Measurements from ENCODE around the gene SH3YL1.

The SH3YL1 gene

GRCh38 chr2:263774-264492 is at the start of gene SH3YL1:
Gene SH3YL1, minus strand, starts transcription at chr2:264032. Its CDS starts 48 bp downstream, at chr2:263984.
- H3K36me3 Mint-ChIP-seq (ENCODE audit: insufficient read depth): peaks cover 14% of the 10 kb centered on the region
- H3K4me3 Mint-ChIP-seq: peak within 1 kb of the TSS; percentile 93
- H3K27ac Mint-ChIP-seq (ENCODE audit: low read depth): peak within 1 kb of the TSS; percentile 92
- peak; percentile 34 to 41 for DNase-seq (ENCODE audit: low spot score in 2 of 2)
- ATAC-seq (replicated peaks; ENCODE audit: extremely low read depth, poor library complexity, severe bottlenecking): peak; percentile 29
- peaks cover 30% of the 10 kb centered on the region for H3K4me1 Mint-ChIP-seq
- no peaks in the 10 kb centered on the region for H3K27me3 Mint-ChIP-seq
- H3K9me3 Mint-ChIP-seq: no peaks in the 10 kb centered on the region

- no peaks in the 10 kb centered on the region for H3K36me3 Mint-ChIP-seq (ENCODE audit: insufficient read depth)
- no peaks in the 10 kb centered on the region for H3K27me3 Mint-ChIP-seq
- ATAC-seq (replicated peaks; ENCODE audit: extremely low read depth, poor library complexity, severe bottlenecking) (no peak), DNase-seq (ENCODE audit: low spot score in 2 of 2) (no peak)
- H3K27ac Mint-ChIP-seq (ENCODE audit: low read depth): no peak overlapping the region
- H3K4me1 Mint-ChIP-seq: no peaks in the 10 kb centered on the region
- no peaks in the 10 kb centered on the region for H3K9me3 Mint-ChIP-seq
- no peak overlapping the region for H3K4me3 Mint-ChIP-seq
Measured at GRCh38 chr2:310994-311393, 47.2 kb upstream of the SH3YL1 start.

GRCh38 chr2:309954-310510 is 46.2 kb upstream of the SH3YL1 start:
- Mint-ChIP-seq H3K9me3 (no peaks in the 10 kb centered on the region), H3K27me3 (no peaks in the 10 kb centered on the region), H3K36me3 (ENCODE audit: insufficient read depth) (no peaks in the 10 kb centered on the region), H3K4me1 (no peaks in the 10 kb centered on the region), H3K4me3 (no peak overlapping the region), H3K27ac (ENCODE audit: low read depth) (no peak overlapping the region)
- DNase-seq (ENCODE audit: low spot score in 2 of 2) (no peak), ATAC-seq (replicated peaks; ENCODE audit: extremely low read depth, poor library complexity, severe bottlenecking) (no peak)

- DNase-seq (ENCODE audit: low spot score in 2 of 2): no peak
- H3K27ac Mint-ChIP-seq (ENCODE audit: low read depth): no peak overlapping the region
- no peak for ATAC-seq (replicated peaks; ENCODE audit: extremely low read depth, poor library complexity, severe bottlenecking)
Measured at GRCh38 chr2:309148-309953, 45.5 kb upstream of the SH3YL1 start.

GRCh38 chr2:305366-305765 is 41.5 kb upstream of the SH3YL1 start:
- H3K27me3 Mint-ChIP-seq: no peaks in the 10 kb centered on the region
- ATAC-seq (replicated peaks; ENCODE audit: extremely low read depth, poor library complexity, severe bottlenecking): no peak

More at GRCh38 chr2:309148-309953, 45.5 kb upstream of the SH3YL1 start:
- Mint-ChIP-seq H3K9me3 (no peaks in the 10 kb centered on the region), H3K4me3 (no peak overlapping the region), H3K36me3 (ENCODE audit: insufficient read depth) (no peaks in the 10 kb centered on the region), H3K27me3 (no peaks in the 10 kb centered on the region), H3K4me1 (no peaks in the 10 kb centered on the region)

GRCh38 chr2:296354-296753 is 32.5 kb upstream of the SH3YL1 start:
- Mint-ChIP-seq H3K27ac (ENCODE audit: low read depth) (no peak overlapping the region), H3K4me1 (no peaks in the 10 kb centered on the region), H3K36me3 (ENCODE audit: insufficient read depth) (no peaks in the 10 kb centered on the region), H3K4me3 (no peak overlapping the region), H3K27me3 (peaks cover 47% of the 10 kb centered on the region), H3K9me3 (no peaks in the 10 kb centered on the region)
- no peak for DNase-seq (ENCODE audit: low spot score in 2 of 2)
- no peak for ATAC-seq (replicated peaks; ENCODE audit: extremely low read depth, poor library complexity, severe bottlenecking)

More at GRCh38 chr2:305366-305765, 41.5 kb upstream of the SH3YL1 start:
- no peak overlapping the region for H3K4me3 Mint-ChIP-seq
- H3K27ac Mint-ChIP-seq (ENCODE audit: low read depth): no peak overlapping the region
- no peak for DNase-seq (ENCODE audit: low spot score in 2 of 2)
- no peaks in the 10 kb centered on the region for H3K9me3 Mint-ChIP-seq
- H3K36me3 Mint-ChIP-seq (ENCODE audit: insufficient read depth): no peaks in the 10 kb centered on the region
- no peaks in the 10 kb centered on the region for H3K4me1 Mint-ChIP-seq

GRCh38 chr2:295090-295489 is 31.3 kb upstream of the SH3YL1 start:
- DNase-seq (ENCODE audit: low spot score in 2 of 2): no peak
- Mint-ChIP-seq H3K9me3 (no peaks in the 10 kb centered on the region), H3K27me3 (peaks cover 55% of the 10 kb centered on the region), H3K4me1 (no peaks in the 10 kb centered on the region), H3K4me3 (no peak overlapping the region), H3K27ac (ENCODE audit: low read depth) (no peak overlapping the region), H3K36me3 (ENCODE audit: insufficient read depth) (no peaks in the 10 kb centered on the region)
- ATAC-seq (replicated peaks; ENCODE audit: extremely low read depth, poor library complexity, severe bottlenecking): no peak

GRCh38 chr2:290090-290722 is 26.4 kb upstream of the SH3YL1 start:
- H3K4me1 Mint-ChIP-seq: no peaks in the 10 kb centered on the region
- H3K27me3 Mint-ChIP-seq: peaks cover 35% of the 10 kb centered on the region
- no peak for ATAC-seq (replicated peaks; ENCODE audit: extremely low read depth, poor library complexity, severe bottlenecking)

GRCh38 chr2:289362-290089 is 25.7 kb upstream of the SH3YL1 start:
- no peak overlapping the region for H3K27ac Mint-ChIP-seq (ENCODE audit: low read depth)
- H3K4me1 Mint-ChIP-seq: no peaks in the 10 kb centered on the region
- DNase-seq (ENCODE audit: low spot score in 2 of 2) (no peak), ATAC-seq (replicated peaks; ENCODE audit: extremely low read depth, poor library complexity, severe bottlenecking) (no peak)
- H3K36me3 Mint-ChIP-seq (ENCODE audit: insufficient read depth): no peaks in the 10 kb centered on the region
- peak overlapping the region; percentile 59 for H3K4me3 Mint-ChIP-seq
- H3K9me3 Mint-ChIP-seq: no peaks in the 10 kb centered on the region
- peaks cover 28% of the 10 kb centered on the region for H3K27me3 Mint-ChIP-seq

More at GRCh38 chr2:290090-290722, 26.4 kb upstream of the SH3YL1 start:
- Mint-ChIP-seq H3K36me3 (ENCODE audit: insufficient read depth) (no peaks in the 10 kb centered on the region), H3K4me3 (peak overlapping the region; percentile 59), H3K9me3 (no peaks in the 10 kb centered on the region), H3K27ac (ENCODE audit: low read depth) (no peak overlapping the region)
- DNase-seq (ENCODE audit: low spot score in 2 of 2): no peak

- no peaks in the 10 kb centered on the region for H3K36me3 Mint-ChIP-seq (ENCODE audit: insufficient read depth)
- ATAC-seq (replicated peaks; ENCODE audit: extremely low read depth, poor library complexity, severe bottlenecking) (no peak), DNase-seq (ENCODE audit: low spot score in 2 of 2) (no peak)
- no peak overlapping the region for H3K27ac Mint-ChIP-seq (ENCODE audit: low read depth)
- peaks cover 25% of the 10 kb centered on the region for H3K27me3 Mint-ChIP-seq
- H3K4me1 Mint-ChIP-seq: no peaks in the 10 kb centered on the region
- H3K4me3 Mint-ChIP-seq: no peak overlapping the region
- no peaks in the 10 kb centered on the region for H3K9me3 Mint-ChIP-seq
Measured at GRCh38 chr2:288758-289361, 25.0 kb upstream of the SH3YL1 start.

- H3K27me3 Mint-ChIP-seq: peaks cover 25% of the 10 kb centered on the region
Measured at GRCh38 chr2:287911-288757, 24.3 kb upstream of the SH3YL1 start, which contains the start of gene ALKAL2. Gene ALKAL2, minus strand, starts transcription at chr2:288091. Its CDS starts 256 bp downstream, at chr2:287835.

More at GRCh38 chr2:287911-288757, 24.3 kb upstream of the SH3YL1 start, which contains the start of gene ALKAL2:
- H3K36me3 Mint-ChIP-seq (ENCODE audit: insufficient read depth): peaks cover 4% of the 10 kb centered on the region
- H3K4me1 Mint-ChIP-seq: no peaks in the 10 kb centered on the region
- H3K9me3 Mint-ChIP-seq: no peaks in the 10 kb centered on the region
- DNase-seq (ENCODE audit: low spot score in 2 of 2) (no peak), ATAC-seq (replicated peaks; ENCODE audit: extremely low read depth, poor library complexity, severe bottlenecking) (peak; percentile 42)
- no peak within 1 kb of the TSS for H3K27ac Mint-ChIP-seq (ENCODE audit: low read depth)
- H3K4me3 Mint-ChIP-seq: no peak within 1 kb of the TSS

Data from central memory CD8-positive, alpha-beta T cell (primary cell).